ENCODE data around the gene TRRAP.
A peak's percentile ranks its signal among the peaks of the same experiment; 100 is the strongest.

The TRRAP gene

GRCh38 chr7:99005776-99006175, 127.4 kb downstream of the TRRAP start:
- peak; percentile 53 for DNase-seq (ENCODE audit: low spot score)
- TF ChIP-seq CTCF (IDR thresholded peaks at IDR 0.05; ENCODE audit: extremely low read depth, missing control alignments) = no peak

- no peak for TF ChIP-seq CTCF (IDR thresholded peaks at IDR 0.05; ENCODE audit: extremely low read depth, missing control alignments)
- no peak for DNase-seq (ENCODE audit: low spot score)
These were observed 128.6 kb downstream of the TRRAP start for GRCh38 chr7:99006739-99007424.

GRCh38 chr7:99008181-99008631, 129.9 kb downstream of the TRRAP start:
- no peak for TF ChIP-seq CTCF (IDR thresholded peaks at IDR 0.05; ENCODE audit: extremely low read depth, missing control alignments)

GRCh38 chr7:99008921-99009530, 130.7 kb downstream of the TRRAP start:
- no peak for TF ChIP-seq CTCF (IDR thresholded peaks at IDR 0.05; ENCODE audit: extremely low read depth, missing control alignments)
- no peak for DNase-seq (ENCODE audit: low spot score)

More at GRCh38 chr7:99008181-99008631, 129.9 kb downstream of the TRRAP start:
- DNase-seq (ENCODE audit: low spot score) = no peak

GRCh38 chr7:99010281-99010680, 131.9 kb downstream of the TRRAP start:
- no peak for DNase-seq (ENCODE audit: low spot score)

GRCh38 chr7:99011341-99011705, 133.0 kb downstream of the TRRAP start:
- no peak for DNase-seq (ENCODE audit: low spot score)
- TF ChIP-seq CTCF (IDR thresholded peaks at IDR 0.05; ENCODE audit: extremely low read depth, missing control alignments) = no peak

More at GRCh38 chr7:99010281-99010680, 131.9 kb downstream of the TRRAP start:
- no peak for TF ChIP-seq CTCF (IDR thresholded peaks at IDR 0.05; ENCODE audit: extremely low read depth, missing control alignments)

- no peak for DNase-seq (ENCODE audit: low spot score)
- no peak for TF ChIP-seq CTCF (IDR thresholded peaks at IDR 0.05; ENCODE audit: extremely low read depth, missing control alignments)
These were observed 133.5 kb downstream of the TRRAP start for GRCh38 chr7:99011706-99012404.
